Measurements from ENCODE around the gene VSTM2B.

The VSTM2B gene

DNA sequence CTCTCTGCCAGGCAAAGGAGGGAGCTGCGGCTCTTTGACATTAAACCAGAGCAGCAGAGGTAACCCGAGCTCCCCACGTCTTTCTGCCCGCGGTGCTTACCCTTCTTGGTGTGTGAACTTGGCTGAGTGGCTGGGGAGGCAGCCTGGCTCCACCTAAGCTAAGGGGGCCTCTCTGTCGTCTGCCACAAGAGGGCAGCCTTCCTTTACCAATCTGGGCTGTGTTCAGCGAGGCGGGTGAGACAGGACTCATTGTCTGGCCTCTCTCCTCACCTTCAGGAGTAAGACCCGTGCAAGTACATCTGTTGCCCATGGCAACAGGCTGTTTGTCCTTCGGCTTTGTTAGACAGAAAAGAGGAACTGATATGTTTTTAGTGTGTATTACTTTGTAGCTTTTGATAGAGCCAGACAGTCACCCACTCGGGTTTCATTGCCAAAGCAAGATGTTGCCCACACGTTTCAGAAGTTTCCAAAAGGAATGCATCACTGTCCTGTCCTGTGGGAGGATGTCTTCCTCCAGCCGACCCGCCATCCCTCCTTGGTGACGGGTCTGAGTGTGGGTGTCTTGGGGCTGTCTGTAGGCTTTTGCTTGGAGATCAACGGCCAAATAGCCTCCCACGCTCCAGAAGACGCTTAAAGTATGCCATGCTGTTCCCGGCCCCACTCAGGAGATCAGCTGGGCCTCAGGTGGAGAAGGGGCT is 84.9 kb downstream of the VSTM2B start:
- TF ChIP-seq, protein P1, sequence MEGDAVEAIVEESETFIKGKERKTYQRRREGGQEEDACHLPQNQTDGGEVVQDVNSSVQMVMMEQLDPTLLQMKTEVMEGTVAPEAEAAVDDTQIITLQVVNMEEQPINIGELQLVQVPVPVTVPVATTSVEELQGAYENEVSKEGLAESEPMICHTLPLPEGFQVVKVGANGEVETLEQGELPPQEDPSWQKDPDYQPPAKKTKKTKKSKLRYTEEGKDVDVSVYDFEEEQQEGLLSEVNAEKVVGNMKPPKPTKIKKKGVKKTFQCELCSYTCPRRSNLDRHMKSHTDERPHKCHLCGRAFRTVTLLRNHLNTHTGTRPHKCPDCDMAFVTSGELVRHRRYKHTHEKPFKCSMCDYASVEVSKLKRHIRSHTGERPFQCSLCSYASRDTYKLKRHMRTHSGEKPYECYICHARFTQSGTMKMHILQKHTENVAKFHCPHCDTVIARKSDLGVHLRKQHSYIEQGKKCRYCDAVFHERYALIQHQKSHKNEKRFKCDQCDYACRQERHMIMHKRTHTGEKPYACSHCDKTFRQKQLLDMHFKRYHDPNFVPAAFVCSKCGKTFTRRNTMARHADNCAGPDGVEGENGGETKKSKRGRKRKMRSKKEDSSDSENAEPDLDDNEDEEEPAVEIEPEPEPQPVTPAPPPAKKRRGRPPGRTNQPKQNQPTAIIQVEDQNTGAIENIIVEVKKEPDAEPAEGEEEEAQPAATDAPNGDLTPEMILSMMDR (IDR thresholded peaks at IDR 0.05): peak; percentile 85
- H3K9me3 Mint-ChIP-seq: no peaks in the 10 kb centered on the region
- H3K36me3 Mint-ChIP-seq (ENCODE audit: low read depth): peaks cover 29% of the 10 kb centered on the region
- no peak overlapping the region for H3K4me3 Mint-ChIP-seq
- H3K27me3 Mint-ChIP-seq (ENCODE audit: low read depth, poor library complexity): peaks cover 2% of the 10 kb centered on the region
- peaks cover 29% of the 10 kb centered on the region for H3K4me1 Mint-ChIP-seq
- H3K27ac Mint-ChIP-seq: peak overlapping the region; percentile 64
- peak; percentile 83 for DNase-seq

DNA sequence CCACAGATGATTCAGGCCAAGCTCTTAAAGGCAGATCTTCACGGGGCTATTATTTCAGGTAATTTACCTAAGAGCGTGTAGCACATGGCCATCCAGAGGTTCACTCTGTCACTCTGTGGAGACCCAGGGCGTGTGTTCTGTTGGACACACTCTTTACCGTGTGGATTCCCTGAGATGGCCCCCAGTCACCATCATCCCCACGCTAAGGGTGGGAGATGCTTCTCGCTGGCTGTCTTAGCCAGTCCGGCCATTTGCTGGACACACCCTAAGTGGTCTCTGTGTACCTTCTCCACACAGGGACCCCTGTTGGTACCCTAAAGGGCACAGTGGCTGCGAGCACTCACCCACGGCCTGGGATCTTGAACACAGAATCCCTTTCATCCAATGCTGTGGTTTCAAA is 86.3 kb downstream of the VSTM2B start:
- Mint-ChIP-seq H3K4me1 (peaks cover 20% of the 10 kb centered on the region), H3K36me3 (ENCODE audit: low read depth) (peaks cover 32% of the 10 kb centered on the region), H3K27ac (no peak overlapping the region), H3K9me3 (no peaks in the 10 kb centered on the region), H3K4me3 (no peak overlapping the region), H3K27me3 (ENCODE audit: low read depth, poor library complexity) (peaks cover 2% of the 10 kb centered on the region)
- DNase-seq: no peak
- TF ChIP-seq, protein P1 (IDR thresholded peaks at IDR 0.05): no peak

DNA sequence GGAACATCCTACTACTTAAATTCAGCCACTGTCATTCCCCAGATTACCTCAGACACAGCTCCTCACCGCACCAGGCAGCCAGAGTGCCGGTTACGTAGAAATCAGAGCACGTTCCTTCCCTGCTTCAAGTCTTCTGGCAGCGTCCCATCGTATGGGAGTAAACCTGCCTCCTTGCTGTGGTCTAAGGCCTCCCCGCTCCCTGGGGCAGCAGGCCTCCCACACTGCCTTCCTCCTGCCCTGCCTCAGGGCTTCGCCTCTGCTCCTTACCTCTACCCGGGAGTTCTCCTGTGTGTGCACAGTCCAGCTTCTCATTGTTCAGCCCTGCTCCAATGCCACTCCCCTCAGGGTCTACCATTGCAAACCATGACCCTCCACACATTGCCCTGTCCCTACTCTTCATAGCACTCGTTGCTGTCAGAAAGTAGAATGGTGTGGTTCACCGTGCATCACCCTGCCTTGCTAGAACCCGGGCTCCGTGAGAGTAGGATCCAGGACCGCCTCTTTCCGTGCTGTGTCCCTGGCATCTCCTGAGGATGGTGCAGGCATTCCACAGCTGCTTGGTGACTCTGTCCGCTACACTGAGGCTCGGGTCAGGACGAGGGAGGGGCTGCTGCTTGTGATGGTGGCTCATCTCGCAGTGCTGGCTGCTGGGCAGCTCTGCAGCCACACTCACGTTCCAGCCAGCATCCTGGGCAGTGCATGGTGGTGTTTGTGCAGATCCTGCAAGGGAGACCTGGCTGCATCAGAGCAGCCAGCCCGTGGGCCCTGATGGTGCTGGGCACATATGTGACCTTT is 87.2 kb downstream of the VSTM2B start:
- Mint-ChIP-seq H3K4me3 (no peak overlapping the region), H3K27ac (no peak overlapping the region)

DNA sequence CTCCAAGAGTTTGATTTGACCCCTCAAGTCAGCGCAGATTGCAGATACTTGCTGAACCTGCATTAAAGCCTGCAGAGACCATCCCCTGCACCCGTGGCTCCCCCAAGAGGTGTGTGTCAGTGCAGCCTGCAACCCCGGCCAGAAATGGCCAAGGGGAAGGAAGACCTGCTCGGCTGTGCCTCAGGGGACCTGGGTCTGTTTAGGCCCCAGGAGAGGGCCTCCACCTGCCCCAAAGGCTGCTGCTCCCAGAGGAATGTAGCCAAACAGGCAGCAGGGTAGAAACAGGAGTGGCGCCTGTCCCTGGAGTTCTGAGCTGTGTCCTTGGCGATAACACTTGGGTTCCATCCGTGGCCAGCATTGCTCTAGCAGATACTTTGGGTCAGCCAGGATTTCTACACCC is 88.3 kb downstream of the VSTM2B start:
- Mint-ChIP-seq H3K27me3 (ENCODE audit: low read depth, poor library complexity) (no peaks in the 10 kb centered on the region), H3K4me1 (peaks cover 36% of the 10 kb centered on the region), H3K4me3 (no peak overlapping the region), H3K36me3 (ENCODE audit: low read depth) (peaks cover 32% of the 10 kb centered on the region), H3K27ac (no peak overlapping the region), H3K9me3 (no peaks in the 10 kb centered on the region)
- TF ChIP-seq, protein P1 (IDR thresholded peaks at IDR 0.05): no peak
- DNase-seq: no peak

More for the DNA sequence above, 87.2 kb downstream of the VSTM2B start:
- TF ChIP-seq, protein P1 (IDR thresholded peaks at IDR 0.05): no peak
- peaks cover 26% of the 10 kb centered on the region for H3K4me1 Mint-ChIP-seq
- peaks cover 32% of the 10 kb centered on the region for H3K36me3 Mint-ChIP-seq (ENCODE audit: low read depth)
- H3K27me3 Mint-ChIP-seq (ENCODE audit: low read depth, poor library complexity): peaks cover 2% of the 10 kb centered on the region
- no peak for DNase-seq
- H3K9me3 Mint-ChIP-seq: no peaks in the 10 kb centered on the region
